GM18951 (cell line): ENCODE results near the gene FOXL2NB.

ENCODE experiments used
- POLR2A ChIP-seq: IDR thresholded peaks from 4 replicates; pipeline ENCODE4 v1.6.1; 2011; ENCODE audit warnings: mild to moderate bottlenecking; ENCODE audit not compliant: insufficient read length, insufficient read depth; ENCODE audit errors: extremely low read depth
- in situ Hi-C: fragments of 300-500 bp; cut with MboI; formaldehyde crosslinking; loops from one replicate; pipeline ENCODE4 v1.12.0; 2022; ENCODE audit warnings: low sequenced_read_pairs, mixed read lengths, inconsistent platforms; ENCODE audit not compliant: unreplicated experiment

The FOXL2NB gene

DNA sequence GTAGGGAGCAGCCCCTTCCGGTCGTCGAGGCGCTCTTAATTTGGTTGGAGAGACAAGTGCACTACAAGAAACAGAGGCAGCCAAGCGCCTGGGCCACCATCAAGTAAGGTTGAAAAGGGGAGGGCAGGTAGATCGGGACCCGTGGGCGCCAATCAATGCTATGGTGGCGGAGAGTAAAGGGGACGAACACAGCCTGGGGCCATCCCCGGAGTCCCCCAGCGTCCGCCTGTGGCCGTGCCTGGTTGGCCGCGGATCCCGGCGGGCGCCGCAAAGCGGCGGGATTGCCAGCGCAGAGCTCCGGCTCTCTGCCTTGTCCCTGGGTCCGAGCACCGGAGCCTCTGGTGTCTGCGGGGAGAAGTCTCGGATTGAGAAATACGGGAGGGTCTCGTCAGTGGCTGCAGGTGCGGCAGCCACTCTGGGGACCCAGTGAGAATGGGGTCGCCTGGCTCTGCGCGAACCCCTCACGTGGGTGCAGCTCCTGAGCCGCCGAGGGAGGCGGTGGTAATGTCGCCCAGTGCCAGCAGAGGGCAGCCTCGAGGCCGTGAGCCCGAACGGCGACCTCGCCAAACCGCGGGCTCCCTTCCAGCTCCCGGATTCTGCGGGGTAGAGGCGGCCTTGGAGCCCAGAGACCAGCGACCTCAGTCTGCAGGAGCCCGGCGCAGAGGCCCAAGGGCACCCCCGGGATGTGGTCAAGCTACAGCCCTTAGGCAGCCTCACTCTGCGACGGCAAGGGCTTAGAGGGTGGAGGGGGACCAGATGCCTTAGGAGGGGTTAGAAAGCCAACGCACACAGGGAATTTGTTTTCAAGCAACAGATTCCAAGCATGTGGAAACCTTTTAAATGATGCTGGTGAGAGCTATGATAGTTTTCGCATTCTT is 10.9 kb upstream of the FOXL2NB start:
- TF ChIP-seq POLR2A, result no peak
- in situ Hi-C loops, result loop anchor here (25.0 kb wide), 1 partner anchor 474 kb away; no protein-coding TSS in a partner anchor

DNA sequence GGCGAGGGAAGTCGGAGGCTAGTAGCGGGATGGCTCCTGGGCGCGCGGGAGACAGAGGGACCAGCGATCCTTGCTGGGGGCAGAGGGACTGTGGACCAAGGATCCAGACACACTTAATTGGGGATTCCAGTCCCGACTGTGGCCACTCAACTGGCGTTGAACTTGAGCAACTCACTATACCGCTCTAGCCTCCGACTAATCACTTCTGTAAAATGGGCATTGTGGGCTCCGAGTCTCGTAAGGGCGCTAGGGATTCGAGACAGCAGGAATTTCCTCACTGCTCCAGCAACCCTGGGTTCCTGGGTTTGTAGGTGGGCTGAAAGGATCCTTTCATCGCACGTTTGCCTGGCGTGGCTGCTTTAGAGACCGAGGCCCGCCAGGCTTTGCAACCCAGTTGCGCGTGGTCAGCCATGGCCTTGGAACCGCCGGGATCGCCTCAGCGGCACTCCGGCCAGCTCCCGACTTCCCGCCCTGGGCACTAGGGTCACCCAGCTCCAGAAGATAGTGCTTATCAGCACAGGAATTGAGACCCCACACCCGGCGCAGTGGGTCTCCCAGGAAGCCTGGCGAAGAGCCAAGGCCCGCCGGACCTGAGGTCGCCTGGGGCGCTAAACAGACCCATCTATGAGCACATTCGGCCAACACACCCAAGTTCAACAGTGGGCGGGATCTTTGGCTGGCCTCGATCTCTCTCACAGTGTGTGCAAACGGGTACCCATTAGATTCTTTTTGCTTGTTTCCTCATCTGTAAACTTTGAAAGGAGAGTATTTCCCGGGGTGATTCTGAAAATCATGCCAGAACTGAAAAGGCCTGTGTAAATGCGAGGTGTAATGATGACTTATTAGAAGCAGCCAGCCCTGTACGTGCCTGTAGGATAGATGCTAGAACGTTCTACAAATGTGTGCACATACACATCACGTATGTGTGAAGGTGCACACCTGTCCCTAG is 10.0 kb upstream of the FOXL2NB start:
- no peak for TF ChIP-seq POLR2A
- in situ Hi-C loops, result loop anchor here (25.0 kb wide), 1 partner anchor 475 kb away; no protein-coding TSS in a partner anchor

DNA sequence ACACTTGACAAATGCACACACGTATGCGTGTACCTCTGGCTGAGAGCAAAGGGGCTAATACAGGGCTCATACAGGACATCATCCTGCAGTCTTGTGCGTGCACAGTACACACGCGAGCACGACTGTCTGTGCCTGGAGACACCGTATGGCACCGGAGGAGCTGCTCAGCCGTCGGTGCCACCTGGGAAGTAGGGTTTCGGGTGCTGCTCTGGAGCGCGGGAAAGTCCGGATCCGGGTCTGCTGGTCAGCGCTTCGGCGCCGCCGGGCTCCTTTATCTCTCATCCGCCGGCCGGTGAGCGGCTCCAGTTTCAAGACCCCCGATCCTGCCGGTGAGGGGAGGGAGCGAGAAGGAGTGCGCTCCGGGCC is 9.3 kb upstream of the FOXL2NB start:
- in situ Hi-C loops, result loop anchor here (25.0 kb wide), 1 partner anchor 475 kb away; no protein-coding TSS in a partner anchor

DNA sequence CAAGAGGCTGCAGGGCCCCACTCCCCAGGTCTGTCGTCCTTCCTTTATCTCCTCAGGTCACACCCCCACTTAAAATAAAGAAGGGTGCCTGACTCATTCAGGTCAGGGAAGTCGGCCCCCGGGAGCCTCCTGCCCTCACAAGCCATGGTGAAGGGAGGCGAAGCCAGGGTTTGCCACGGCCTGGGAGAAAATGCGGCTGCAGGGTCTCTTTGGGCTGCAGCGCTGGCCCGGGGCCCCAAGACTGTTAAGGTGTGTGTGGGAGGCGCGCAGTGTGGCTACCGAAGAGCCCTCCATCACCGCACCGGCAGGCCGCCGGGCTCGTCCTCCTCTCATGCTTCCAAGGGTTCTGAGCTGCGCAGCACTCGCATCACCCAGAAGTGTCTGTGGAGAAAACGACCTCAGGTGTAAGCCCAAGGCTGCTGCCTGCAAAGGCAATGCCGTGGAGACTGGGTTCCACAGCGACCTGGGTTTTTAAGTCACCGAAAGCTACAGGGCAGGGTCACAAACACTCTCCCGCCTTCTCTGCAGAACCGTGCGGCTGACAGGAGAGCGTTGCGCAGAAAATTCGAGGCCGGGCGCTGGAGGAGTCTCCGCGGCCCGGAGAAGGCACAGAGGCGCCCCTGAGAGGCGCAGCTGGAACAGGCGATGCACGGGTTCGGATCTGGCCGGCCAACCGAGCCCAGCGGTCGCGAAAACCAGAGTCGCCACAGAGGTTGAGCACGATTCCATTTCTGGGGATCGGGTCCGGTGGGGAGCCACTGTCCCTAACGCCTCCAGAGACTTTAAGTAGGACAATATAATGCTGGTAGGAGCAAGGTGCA is 8.8 kb upstream of the FOXL2NB start:
- in situ Hi-C loops, result loop anchor here (25.0 kb wide), 1 partner anchor 476 kb away; no protein-coding TSS in a partner anchor

More for the DNA sequence above, 9.3 kb upstream of the FOXL2NB start:
- no peak for TF ChIP-seq POLR2A

DNA sequence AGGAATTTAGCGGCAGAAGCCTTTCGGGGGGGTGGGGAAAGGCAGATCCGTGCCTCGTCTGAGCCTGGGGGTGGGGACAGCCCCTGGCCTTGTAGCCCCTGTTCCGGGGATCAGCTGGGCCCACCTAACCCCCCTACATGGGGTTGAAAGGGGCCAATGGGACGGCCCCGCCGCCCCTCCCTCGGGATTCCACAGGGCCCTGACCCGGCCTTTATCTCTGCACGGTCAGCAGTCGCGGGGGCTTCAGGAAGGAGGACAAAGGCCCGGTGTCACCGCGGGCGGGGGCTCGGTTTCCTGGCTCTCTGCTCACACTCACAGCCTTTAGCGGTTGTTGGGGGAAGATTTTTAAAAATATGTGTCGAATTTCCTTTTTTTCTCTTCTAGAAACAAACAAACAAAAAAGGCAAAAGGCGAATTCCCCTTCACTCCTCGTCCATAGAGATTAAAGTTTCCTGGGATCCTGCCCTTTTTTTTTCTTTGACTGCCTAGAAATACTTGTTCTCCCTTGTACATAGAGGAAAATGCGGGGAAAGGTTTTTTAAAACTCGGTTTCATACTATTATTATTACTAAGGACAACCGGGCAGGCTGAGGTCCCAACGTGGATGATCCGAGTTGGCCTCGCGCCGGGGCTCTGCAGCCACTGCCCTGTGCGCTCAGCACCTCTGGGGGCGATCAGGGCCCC is 8.0 kb upstream of the FOXL2NB start:
- no peak for TF ChIP-seq POLR2A
- in situ Hi-C loops, result loop anchor here (25.0 kb wide), 1 partner anchor 477 kb away; no protein-coding TSS in a partner anchor

More for the DNA sequence above, 8.8 kb upstream of the FOXL2NB start:
- no peak for TF ChIP-seq POLR2A

DNA sequence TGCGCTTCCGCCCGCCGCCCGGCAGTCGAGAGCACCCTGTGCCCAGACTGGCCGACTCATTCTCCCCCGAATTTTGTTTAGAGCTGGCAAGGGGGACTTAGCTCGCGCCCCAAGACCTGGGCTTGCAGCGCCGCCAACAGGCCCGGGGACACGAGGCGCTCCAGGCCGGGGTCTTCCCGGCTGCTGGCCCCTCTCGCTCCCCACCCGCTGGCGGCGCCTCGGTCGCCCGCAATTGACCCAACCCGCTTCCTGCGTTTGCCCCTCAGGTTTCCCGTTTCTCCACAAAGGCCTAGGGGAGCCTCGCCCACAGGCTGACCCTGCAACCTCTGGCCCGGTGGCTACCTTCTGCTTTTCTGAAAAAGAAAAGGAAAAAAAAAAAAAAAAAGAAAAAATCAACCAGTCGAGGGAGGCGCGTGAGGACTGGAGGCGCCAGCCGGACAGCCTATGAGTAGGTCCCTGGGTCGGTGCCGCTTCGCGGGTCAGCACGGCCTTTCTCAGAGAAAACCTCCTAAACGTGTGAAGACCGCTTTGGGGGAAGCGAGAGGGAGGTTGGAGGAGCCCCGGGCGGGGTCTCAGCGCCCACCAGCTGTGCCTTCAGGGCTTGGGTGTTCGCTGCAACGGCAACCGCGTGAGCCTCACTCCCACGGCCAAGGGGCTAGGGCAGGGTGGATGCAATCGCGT is 7.3 kb upstream of the FOXL2NB start:
- in situ Hi-C loops, result loop anchor here (5.0 to 25.0 kb wide), 2 partner anchors 383 to 477 kb away; no protein-coding TSS in a partner anchor

DNA sequence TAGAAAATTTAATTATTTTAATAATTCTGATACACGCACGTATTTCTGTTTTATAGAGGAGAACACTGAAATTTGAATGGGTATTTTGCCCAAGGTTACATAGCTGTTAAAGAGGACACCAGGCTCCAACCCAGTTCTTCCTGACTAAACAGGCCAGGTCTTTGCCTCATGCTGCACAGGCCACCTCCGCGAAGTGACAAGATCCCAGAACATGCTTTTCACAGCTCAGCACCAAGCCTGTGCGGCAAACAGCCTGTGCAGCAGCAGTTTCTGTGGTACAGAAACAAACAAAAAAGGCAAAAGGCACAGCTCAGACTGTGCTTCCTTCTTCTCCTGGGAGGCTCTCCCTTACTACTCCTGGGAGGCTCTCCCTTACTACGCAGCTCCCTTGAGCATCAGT is 6.6 kb upstream of the FOXL2NB start:
- TF ChIP-seq POLR2A, result no peak
- in situ Hi-C loops, result loop anchor here (5.0 to 25.0 kb wide), 2 partner anchors 382 to 478 kb away; no protein-coding TSS in a partner anchor

More for the DNA sequence above, 7.3 kb upstream of the FOXL2NB start:
- no peak for TF ChIP-seq POLR2A

DNA sequence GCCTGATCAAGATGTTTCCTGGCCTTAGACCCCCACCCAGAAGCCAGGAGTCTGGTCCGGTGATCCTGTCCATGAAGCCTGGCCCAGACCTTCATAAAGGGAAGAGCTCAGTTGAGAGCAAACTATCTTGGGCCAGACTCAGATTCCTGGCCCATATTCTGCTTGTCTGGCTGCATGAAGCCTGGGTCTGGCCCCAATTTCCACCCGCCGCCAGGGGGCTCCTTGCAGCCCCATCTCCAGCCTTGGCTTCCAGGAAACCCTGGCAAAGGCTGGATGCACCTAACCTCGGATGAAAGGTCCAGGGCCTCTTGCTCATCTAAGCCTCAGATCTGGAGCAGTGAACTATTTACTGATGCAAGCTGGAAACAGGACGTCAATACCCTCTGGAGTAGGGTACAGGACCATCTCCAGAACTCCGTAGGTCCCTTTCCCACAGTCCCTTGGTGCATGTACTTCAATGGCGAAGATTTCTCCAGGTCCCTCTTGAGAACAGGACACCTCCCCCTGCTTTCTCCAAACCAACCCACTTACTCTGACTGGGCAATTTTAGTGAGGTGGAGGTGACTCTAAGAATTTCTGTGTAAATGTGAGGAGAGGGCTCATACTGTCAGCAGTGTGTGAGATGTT is 5.6 kb upstream of the FOXL2NB start:
- no peak for TF ChIP-seq POLR2A
- in situ Hi-C loops, result loop anchor here (5.0 to 25.0 kb wide), 2 partner anchors 381 to 479 kb away; no protein-coding TSS in a partner anchor

DNA sequence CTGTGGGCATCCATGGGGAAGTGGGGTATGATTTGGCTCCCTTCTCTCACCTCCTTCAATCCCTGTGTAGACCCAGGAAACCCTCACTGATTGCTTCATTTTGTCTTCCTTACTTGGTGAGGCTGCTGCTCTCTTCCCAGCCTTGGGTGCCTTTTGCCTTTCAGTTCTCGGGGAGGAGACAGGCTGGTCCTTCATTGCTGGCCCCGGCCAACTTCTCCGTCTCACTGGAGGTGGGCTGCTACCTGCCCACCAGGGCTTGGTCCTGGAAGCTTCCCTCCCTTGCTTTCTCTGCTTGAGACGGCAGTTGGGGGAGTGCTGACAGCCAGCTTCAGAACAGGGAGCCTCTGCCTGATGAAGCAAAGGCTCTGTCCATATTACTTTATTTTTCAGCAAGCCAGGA is 4.7 kb upstream of the FOXL2NB start:
- in situ Hi-C loops, result loop anchor here (5.0 to 25.0 kb wide), 2 partner anchors 380 to 480 kb away; no protein-coding TSS in a partner anchor
- no peak for TF ChIP-seq POLR2A

DNA sequence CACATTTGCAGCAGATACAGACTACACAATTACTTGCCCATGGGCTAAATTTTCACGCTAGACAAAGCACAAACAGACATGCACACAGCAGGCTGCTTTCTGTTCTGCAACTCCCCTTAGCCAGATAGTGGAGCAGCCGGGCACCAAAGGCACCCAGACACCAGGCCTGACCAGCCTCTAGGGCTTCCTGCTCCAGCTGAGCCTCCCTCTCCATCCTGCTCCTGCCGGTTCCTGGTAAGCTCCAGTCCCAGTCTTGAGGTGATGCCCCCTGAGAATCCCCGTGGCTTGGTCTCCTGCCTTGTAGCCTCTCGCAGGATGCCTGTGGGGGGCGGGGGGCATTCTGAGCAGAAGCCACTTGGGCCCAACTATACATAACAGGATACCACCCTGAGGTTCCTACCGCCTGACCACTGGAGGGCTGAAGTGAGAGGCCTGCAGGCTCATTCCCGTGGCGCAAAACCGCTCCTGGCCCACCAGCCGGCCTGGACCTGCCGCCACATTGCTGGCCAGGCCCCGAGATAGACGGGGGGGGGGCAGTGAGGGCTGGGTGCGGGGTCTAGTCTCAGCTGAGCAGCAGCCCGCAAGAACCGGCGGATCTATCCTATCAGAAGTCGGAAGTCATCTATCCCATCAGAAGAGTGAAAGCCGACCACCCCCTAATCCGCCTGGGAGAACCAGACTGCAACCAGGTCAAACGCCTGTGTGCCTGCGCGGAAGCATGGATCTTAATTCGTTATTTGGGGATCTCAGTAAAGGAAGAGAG is 4.0 kb upstream of the FOXL2NB start:
- TF ChIP-seq POLR2A, result no peak
- in situ Hi-C loops, result loop anchor here (5.0 to 25.0 kb wide), 2 partner anchors 379 to 481 kb away; no protein-coding TSS in a partner anchor
